HG03108 (cell line): Measurements from ENCODE around the gene CH25H.
A peak's percentile ranks its signal among the peaks of the same experiment; 100 is the strongest.
"Not testable (repeated sequence)": the region's sequence is repeated elsewhere in the genome, so short reads cannot be mapped to it uniquely, and the experiment has no call there.

ENCODE experiments used
- ATAC-seq: cut with Tn5 transposase; IDR thresholded peaks from one replicate; pipeline ENCODE4 v1.9.1; 2021; ENCODE audit warnings: moderate library complexity; ENCODE audit not compliant: unreplicated experiment

The CH25H gene

DNA sequence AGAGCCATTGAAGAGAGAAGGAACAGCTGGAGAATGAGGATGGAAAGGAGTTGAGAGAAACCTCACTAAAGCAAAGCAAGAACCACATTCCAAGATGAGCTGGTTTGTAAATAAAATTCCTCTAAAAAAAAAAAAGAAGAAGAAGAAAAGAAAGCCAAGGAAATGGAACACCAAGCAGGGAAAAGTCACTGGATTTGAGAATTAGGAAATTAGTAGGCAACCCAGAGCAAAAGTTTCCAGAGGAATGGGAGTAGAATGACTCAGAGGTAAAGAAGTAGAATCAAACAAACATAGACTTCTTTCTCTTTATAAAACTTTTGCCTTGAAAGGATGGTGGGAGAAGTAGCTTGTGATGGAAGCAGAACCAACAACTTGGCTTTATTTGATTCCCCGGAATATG, 3.9 kb downstream of the CH25H start:
- no peak for ATAC-seq

DNA sequence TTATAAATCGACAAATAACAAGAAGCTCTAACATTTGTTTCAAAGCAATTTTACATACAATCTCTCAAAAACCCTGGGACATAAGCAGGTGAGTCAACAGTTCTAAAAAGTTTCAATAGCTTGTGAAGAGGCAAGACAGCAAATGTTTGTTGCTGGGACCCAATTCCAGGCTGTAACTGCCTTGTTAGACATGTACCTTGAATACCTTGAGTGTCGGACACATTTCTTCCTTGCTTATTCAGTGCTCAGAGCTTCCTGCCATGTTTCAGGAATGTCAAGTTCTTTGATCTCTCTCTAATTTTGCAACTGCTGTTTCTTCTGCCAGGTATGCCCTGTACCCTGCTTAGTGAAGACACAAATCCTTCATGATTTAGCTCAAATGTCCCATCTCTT, 5.1 kb downstream of the CH25H start:
- ATAC-seq, result no peak

DNA sequence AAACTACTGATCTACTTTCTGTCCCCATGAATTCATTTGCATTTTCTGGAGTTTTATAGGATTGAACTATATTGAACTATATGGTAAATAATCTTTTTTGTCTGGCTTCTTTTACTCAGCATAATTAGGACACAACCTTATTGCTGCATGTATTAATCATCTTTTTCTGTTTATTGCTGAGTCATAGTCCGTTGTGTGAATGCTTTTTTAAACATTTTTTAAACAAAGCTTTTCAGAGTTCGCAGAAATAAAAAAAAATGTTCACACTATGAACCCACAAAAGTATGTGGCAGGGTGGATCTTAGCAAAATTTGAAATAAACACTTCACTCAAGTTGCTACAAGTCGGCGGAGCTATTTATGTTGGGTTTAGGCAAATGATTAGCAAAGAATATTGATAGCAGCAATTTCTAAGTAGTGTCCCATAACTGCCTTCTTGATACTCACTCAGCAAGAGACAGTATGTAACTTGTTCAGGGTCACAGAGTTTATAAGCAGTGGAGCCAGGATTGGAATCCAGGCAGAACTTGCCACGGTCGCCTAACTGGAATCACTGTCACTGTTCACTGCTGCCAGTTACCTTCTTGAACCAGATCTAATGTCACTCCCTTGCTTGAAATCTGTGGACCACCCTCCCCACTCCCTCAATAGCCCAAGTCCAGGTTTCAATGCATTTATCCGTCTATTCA, 5.6 kb downstream of the CH25H start:
- no peak for ATAC-seq

DNA sequence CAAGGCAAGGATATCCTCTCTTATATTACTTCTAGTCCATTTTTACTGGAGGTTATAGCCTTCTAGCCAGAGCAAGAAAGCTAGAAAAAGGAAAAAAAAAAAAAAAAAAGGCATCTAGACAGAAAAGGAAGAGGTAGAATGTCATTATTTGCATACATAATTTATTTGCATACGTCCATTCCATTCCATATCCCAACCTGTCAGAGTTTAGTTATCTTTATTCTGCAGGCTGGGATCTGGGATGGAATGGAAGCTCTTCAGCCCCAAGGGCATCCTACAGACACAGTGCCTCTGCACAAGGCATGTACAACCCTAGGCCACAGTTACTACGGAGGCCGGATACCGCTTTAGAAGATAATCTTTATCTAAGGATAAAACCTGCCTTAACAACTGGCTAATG, 9.6 kb downstream of the CH25H start:
- ATAC-seq, result no peak

DNA sequence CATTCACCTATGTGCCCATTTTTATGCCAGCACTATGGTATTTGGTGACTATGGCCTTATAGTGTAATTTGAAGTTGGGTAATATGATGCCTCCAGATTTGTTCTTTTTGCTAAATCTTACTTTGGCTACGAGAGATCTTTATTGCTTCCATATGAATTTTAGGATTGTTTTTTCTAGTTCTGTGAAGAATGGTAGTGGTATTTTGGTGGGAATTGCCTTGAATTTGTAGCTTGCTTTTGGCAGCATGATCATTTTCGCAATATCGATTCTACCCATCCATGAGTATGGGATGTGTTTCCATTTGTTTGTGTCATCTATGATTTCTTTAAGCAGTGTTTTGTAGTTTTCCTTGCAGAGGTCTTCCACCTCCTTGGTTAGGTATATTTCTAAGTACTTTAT, 15.8 kb downstream of the CH25H start:
- ATAC-seq, result not testable (repeated sequence)

DNA sequence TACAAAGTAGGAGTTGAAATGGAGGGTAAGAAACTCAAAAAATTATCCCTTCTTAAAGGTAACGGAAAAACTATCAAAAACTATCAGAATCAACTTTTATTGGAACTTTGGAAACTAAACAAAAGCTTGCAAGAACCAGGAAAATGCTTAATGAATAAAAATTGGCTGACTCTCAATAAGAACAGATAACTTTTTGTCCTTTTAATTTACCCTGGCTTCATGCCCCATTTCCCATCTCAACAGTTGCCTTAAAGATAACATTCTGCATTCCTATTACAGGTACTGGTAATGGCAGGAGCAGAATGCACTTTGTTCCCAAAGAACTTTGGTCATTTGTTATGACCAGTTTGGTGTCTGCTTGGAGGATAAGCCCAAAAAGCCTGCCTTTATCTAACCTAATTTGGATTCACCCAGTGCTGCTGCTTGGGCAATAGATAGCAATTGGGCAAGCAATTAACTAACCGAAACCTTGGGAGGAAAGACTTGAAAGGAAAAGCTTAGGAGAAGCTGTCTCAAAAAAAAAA, 17.8 kb downstream of the CH25H start:
- ATAC-seq, result no peak

DNA sequence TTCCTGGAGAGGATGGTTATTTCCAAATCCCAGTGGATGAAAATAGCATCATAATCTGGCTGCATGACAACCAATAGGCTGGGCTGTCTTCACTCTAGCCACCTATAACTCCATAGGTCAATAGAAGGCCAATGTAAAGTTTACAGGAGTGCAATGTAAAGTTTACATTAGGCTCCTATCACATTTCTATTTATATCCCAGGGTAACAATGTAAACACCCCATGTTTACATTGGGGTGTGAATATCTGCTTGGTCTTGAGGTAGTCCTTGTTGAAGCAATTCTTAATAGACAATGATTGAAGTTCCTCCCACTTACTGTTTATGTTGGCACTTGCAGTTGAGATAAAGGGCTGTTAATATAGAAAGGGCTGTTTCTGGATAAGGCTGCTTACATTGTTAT, 21.5 kb downstream of the CH25H start:
- no peak for ATAC-seq

DNA sequence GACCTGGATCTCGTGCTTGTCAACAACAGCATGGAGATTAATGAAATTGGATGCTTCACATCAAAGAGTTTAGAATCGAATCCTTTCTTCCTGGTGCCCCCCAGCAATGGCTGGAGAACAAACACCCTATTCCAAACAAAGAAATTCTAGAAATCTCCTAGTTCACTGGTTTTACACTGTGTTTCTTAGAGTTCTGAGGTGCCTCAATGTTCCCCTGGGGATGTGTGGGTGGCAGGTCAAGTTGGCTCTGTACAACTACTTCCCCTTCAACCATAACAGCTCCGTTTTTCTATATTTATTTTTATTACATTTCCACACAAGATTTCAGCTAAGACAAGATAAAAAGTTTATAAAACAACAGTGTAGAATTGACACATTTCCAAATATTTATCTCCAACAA, 22.5 kb downstream of the CH25H start:
- no peak for ATAC-seq

DNA sequence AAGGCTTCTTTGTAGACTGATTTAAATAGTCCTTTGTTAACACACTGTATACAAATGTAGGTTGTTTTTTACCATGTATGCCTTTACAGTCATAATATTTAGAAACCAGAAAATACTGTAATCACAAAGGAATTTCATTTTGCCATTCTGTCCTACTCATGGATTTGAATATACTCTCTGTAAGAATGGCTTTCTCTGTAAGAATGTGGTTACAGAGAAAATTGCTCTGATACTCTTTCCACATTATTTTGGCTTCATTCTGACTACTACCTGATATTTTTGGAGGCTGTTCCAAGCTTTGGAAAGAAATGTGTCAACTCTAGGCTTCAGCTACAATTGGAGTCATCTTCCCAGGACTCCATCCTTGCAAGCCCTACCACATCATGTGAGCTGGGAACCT, 23.5 kb downstream of the CH25H start:
- ATAC-seq, result no peak

DNA sequence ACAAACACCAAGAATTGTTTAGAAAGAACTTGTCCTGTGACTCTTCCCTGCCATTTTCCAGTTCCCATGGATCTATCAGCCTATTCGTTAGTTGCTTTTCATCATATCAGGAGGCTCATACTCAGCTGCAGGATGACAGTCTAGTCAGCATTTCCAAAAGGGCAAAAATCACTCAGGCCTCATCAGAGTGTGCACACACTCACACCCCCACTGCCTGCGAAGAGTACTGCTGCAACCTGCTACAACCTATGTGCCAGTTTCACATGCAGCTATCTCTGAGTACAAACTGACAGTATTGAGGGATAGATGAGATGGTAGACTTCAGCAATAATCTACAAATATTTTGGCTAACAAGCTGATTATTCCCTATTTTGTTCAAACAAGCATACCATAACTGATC, 24.2 kb downstream of the CH25H start:
- no peak for ATAC-seq

DNA sequence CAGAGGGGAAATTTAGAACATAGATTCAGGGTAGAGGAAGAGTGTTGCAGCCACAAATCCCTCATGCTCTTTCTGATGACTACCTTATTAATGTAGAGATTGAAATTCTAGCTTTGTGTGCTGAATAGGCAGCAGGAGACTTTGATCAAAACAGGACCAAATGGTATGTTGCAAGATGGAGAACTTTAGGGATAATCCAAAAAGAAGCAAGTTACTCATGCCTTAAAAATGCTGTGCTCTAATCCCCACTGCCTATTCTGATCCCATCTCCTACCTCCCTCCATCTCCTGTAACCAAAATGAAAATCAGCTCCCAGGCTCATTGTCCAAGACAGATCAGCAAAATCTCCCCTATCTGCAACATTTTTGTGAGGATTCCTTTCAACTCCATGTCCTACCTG, 31.3 kb downstream of the CH25H start:
- ATAC-seq, result no peak

DNA sequence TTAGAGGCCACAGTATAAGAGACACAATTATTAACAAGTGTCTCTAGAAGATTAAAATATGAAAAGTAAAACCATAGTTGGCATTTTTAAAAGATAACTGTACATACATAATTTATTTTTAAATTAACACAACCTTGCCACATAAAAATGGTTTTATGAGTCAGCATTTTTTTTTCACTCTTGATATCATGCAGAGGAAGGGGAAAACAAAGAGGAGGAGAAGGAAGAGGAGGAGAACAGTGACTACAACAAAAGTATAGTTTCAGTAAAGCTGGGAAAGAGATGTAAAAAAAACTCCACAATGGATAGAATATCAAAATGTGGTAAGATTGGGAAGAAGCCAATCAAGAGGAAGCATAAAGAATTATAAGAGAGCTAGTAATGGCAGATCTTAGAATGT, 34.0 kb downstream of the CH25H start:
- no peak for ATAC-seq

DNA sequence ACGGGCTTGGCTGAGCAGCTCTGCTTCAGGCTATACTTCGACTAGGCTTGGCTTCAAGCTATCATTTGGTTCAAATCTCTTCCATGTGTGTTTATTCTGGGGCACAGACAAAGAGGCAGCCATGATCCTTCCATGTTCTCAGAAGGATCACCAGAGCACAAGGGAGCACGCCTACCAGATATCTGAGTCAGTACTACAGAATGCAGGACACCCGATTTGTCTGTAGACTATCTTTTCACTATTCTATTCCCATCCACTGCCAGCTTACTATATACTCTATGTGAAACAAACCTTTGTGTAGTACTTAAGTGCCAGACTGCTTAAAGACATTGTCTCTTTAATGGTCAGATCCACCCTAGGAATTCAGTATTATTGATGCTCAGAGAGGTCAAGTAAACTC, 35.1 kb downstream of the CH25H start:
- ATAC-seq, result no peak

DNA sequence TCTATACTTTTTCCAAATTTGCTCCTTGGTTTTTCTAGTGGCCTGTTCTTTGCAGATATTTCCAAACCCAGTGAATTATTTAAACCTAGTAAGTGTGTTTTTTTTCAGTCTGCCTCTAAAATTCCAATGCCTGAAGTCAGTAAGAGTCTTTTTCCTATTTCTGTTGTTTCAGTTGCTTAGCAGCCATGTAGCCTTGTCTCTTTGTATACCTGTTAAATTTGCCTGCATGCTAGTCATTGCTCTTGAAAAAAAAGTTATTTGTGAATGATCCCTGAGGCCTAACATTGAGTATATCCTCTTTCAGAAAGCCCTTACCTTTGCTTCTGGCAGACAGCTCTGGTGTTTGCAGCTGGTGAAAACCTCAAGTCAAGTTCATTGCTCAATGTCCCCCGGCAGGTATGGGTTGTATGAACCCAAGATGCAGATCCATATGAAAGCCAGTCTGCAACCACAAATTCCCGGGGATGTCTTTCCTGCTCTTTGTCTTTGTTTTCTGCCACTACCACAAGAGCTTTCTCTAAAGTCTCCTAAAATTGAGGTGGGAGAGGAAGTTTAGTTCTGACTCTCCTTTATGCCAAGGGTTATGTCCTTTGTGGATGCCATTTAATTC, 35.7 kb downstream of the CH25H start:
- ATAC-seq, result no peak

DNA sequence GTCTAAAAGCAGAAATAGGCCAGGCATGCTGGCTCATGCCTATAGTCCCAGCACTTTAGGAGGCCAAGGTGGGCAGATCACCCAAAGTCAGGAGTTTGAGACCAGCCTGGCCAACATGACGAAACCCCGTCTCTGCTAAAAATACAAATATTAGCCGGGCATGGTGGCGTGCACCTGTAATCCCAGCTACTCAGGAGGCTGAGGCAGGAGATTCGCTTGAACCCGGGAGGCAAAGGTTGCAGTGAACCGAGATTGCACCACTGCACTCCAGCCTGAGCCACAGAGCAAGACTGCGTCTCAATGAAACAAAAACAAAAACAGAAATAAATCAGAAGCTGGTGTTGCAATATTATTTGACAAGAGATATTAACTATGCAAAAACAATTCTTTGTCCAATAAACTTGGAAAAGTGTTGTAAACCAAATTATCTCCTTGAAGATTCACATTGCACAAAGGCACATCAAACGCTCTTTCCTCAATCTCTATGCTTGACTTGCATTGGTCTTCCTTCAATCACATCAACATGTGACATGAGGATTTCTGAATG, 38.7 kb downstream of the CH25H start:
- ATAC-seq, result not testable (repeated sequence)

DNA sequence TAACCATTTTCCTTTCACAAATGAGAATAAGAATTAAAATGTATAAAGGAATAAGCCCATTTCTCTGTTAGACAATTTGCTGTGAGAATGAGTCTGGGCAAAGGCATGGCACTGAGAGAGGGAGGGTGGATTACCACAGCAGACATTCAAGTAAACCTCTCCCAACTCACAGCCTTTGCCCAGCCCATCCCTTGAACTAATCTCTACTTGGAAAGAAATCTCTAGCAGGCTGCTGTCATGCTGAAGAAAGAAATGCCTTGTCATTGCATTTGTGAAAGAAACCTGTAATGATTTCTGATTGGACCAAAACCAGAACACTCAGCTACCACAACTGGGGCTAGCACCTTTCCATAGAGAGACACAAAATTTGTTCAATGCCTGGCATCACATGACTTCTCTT, 39.2 kb downstream of the CH25H start:
- no peak for ATAC-seq

DNA sequence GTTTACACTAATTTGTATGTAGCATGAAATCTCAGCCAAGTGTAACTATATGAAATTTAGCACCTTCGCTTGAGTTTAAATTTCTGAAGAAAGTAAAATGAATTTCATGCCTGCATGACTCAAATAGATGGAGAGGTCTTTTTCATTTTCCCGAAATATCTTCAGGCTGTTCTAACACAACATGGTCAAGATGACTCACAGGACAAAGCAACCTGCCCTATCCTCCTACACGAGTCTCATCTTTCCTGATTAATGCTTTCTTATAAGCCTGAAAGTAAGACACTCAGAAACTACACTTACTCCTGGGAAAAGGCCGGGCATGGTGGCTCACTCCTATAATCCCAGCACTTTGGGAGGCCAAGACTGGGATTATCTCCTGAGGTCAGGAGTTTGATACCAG, 41.2 kb downstream of the CH25H start:
- no peak for ATAC-seq

DNA sequence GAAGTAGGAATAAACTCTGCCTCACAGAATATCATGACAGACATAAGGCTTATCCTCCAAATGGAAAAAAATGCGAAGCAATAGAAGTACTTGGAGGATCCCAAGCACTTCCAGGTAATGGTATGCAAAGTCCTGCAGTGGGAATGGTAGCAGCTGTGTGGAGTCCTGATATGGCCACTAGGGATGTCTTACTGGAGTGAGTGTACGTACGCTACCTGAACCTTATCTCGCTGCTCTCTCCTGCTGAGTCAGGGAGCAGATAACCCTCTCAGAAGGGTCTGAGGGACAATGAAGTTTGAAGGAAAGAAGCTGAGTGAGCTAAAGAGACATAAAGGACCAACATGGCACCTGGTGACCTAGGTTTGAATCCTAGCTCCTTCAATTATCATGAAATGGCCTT, 42.2 kb downstream of the CH25H start:
- no peak for ATAC-seq

DNA sequence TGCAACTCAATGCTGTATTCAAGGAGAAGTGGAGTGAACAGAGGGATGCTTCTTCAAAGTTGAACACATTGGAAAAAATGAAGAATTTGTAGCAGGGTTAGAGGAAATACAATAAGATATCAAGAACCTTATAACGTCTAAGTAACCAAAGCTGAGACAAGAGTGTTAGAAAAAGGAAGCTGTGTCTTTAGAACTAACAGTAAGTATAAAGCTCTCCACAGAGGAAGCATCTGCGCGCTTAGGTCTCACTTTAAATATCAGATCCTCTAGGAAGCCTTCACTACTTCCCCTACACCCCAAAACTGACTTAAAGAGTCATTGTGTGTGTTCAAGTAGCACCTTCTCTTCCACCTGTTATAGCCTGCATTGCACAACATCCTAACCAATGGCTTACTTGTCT, 43.0 kb downstream of the CH25H start:
- ATAC-seq, result peak; percentile 24

DNA sequence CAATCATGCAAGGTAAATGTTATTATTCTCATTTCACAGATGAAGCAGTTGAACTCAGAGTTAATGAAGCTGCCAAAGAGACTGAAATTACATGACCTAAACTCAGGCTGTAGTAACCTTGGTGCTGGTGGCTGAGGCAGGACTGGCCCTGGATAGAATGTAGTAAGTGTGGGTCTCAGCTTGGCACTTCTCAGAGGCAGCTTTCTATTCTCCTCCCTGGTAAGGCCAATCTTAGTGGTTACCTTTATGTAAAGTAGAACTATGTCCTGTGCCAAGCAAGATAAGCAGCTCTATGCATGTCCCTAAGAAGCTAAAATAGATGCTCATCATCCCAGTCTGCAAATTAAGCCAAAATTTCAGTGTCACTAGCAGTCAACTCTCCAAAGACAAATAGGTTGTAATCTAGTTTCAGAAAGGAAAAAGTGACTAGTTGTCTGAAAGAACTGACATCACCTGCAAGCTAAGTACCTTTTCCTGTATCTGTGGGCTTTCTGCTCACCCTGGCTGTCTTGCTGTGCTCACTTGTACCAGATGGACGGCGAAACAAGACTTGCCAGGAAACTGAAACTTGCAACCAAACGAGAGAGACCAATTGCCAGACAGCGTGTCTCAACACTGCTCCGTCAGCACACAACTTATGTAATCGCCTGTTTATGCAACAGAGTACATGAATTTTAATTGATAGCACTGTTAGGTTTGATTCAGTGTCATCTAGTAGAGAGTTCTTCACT, 43.7 kb downstream of the CH25H start:
- peak; percentile 98 for ATAC-seq

DNA sequence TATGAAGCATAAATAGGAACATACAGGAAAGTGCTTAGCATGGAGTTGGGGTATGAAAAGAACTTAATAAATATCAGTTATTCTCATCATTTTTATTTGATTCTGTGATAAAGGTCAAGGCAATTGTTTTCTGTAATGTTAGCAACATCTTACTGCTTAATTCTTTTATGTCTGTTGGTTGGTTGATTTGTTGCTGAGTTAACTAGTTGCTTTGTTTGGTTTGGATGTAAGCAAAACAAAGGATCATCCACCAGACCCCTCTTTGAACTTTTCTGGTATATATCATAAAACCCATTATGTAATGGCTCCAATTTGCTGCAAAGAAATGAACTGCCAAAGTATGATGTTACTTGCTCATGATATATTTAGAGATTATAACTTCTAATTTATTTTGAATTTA, 44.5 kb downstream of the CH25H start:
- no peak for ATAC-seq

DNA sequence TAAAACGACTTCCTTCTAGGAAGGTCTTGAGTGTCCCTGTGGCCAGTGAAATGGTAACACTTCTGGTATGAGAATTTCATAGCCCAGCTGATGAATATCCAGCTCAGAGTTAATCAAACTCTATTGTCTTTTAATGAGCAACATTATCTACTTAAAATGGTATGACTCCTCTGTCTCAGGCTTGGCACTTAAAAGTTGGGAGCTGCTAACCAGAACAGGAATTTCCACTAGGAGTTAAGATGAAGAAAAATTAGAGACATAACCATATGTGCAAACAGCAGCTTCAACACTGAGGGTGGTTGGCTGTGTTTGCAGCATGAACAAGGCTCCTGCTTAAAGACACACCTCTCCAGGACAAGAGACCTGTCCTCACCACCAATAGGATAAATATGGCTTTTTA, 46.8 kb downstream of the CH25H start:
- ATAC-seq, result no peak
